Fibroblast of skin of right biceps (primary cell): ENCODE measurements around the gene C1QTNF7.

ENCODE experiments used
- DNase-seq: peaks from one replicate; pipeline ENCODE4 v3.0.0-alpha.2; 2013

Gene C1QTNF7

GRCh38 chr4:15458616-15459015 is 30.8 kb downstream of the C1QTNF7 start:
- no peak for DNase-seq

GRCh38 chr4:15459706-15460105 is 31.9 kb downstream of the C1QTNF7 start:
- DNase-seq = peak; percentile 16

- no peak for DNase-seq
Observed at GRCh38 chr4:15466596-15466995, 38.8 kb downstream of the C1QTNF7 start.

- peak; percentile 23 for DNase-seq
Observed at GRCh38 chr4:15469402-15470127, 41.7 kb downstream of the C1QTNF7 start, which contains the start of gene CC2D2A. Gene CC2D2A (plus strand): TSS chr4:15469882. CDS start chr4:15475933, 6,051 bp downstream.

GRCh38 chr4:15470128-15470475 is 42.3 kb downstream of the C1QTNF7 start:
- no peak for DNase-seq

- no peak for DNase-seq
Observed at GRCh38 chr4:15476396-15476795, 48.6 kb downstream of the C1QTNF7 start.

- no peak for DNase-seq
Observed at GRCh38 chr4:15478724-15479088, 50.9 kb downstream of the C1QTNF7 start.

GRCh38 chr4:15479089-15479912 is 51.5 kb downstream of the C1QTNF7 start:
- peak; percentile 87 for DNase-seq

- DNase-seq = peak; percentile 42
Observed at GRCh38 chr4:15479913-15480185, 52.0 kb downstream of the C1QTNF7 start.

- DNase-seq = no peak
Observed at GRCh38 chr4:15481961-15482745, 54.3 kb downstream of the C1QTNF7 start.

GRCh38 chr4:15482842-15483241 is 55.0 kb downstream of the C1QTNF7 start:
- DNase-seq = no peak

- DNase-seq = no peak
Observed at GRCh38 chr4:15488136-15488535, 60.3 kb downstream of the C1QTNF7 start.

GRCh38 chr4:15488658-15489470 is 61.0 kb downstream of the C1QTNF7 start:
- peak; percentile 80 for DNase-seq

- no peak for DNase-seq
Observed at GRCh38 chr4:15489551-15489950, 61.7 kb downstream of the C1QTNF7 start.

- DNase-seq = no peak
Observed at GRCh38 chr4:15493411-15493810, 65.6 kb downstream of the C1QTNF7 start.

GRCh38 chr4:15495621-15496020 is 67.8 kb downstream of the C1QTNF7 start:
- DNase-seq = peak; percentile 22
